HepG2 (cell line): ENCODE results near the gene MPI. TPM values are rescaled to one million over a fixed set of nuclear protein-coding genes. Genes with fewer than 3 reads are reported as not detected.

Experiments
- ARNTL ChIP-seq: sonication (generic); formaldehyde crosslinking; IDR thresholded peaks from 2 replicates; pipeline ENCODE4 v1.4.0; 2020; ENCODE audit warnings: mild to moderate bottlenecking, missing genetic modification reagents
- DR1 ChIP-seq: sonication (generic); formaldehyde crosslinking; IDR thresholded peaks from 2 replicates; pipeline ENCODE4 v1.8.0; 2021; ENCODE audit warnings: mild to moderate bottlenecking, missing genetic modification reagents, inconsistent platforms
- E2F1 ChIP-seq: sonication (generic); formaldehyde crosslinking; IDR thresholded peaks from 2 replicates; pipeline ENCODE4 v1.5.0; 2020; ENCODE audit warnings: missing genetic modification reagents
- IRF9 ChIP-seq: sonication (generic); formaldehyde crosslinking; IDR thresholded peaks from 2 replicates; pipeline ENCODE4 v1.8.0; 2022; ENCODE audit warnings: missing genetic modification reagents, mild to moderate bottlenecking, borderline replicate concordance
- MATR3 ChIP-seq: sonication (generic); formaldehyde crosslinking; IDR thresholded peaks from 2 replicates; pipeline ENCODE4 v1.4.0; 2020; ENCODE audit warnings: missing genetic modification reagents
- MLX ChIP-seq: IDR thresholded peaks from 2 replicates; pipeline ENCODE4 v1.6.1; 2016
- NCOA2 ChIP-seq: sonication (generic); formaldehyde crosslinking; IDR thresholded peaks from 2 replicates; pipeline ENCODE4 v1.8.0; 2022; ENCODE audit warnings: inconsistent platforms
- POGK ChIP-seq: sonication (generic); formaldehyde crosslinking; conservative IDR thresholded peaks from 2 replicates; pipeline ENCODE4 v1.8.0; 2022; ENCODE audit warnings: mild to moderate bottlenecking, moderate library complexity, missing genetic modification reagents
- PRDM4 ChIP-seq: sonication (generic); formaldehyde crosslinking; IDR thresholded peaks from 2 replicates; pipeline ENCODE4 v1.9.0; 2021; ENCODE audit warnings: missing genetic modification reagents, borderline replicate concordance
- SNAI1 ChIP-seq: sonication (generic); formaldehyde crosslinking; IDR thresholded peaks from 2 replicates; pipeline ENCODE4 v1.5.0; 2020; ENCODE audit warnings: mild to moderate bottlenecking, missing genetic modification reagents, borderline replicate concordance
- ZBTB25 ChIP-seq: IDR thresholded peaks from 2 replicates; pipeline ENCODE4 v1.6.1; 2018; ENCODE audit warnings: missing genetic modification reagents
- ZNF12 ChIP-seq: sonication (generic); formaldehyde crosslinking; IDR thresholded peaks from 2 replicates; pipeline ENCODE4 v1.5.0; 2020; ENCODE audit warnings: missing genetic modification reagents
- ZNF18 ChIP-seq: sonication (generic); formaldehyde crosslinking; IDR thresholded peaks from 2 replicates; pipeline ENCODE4 v1.8.0; 2022; ENCODE audit warnings: mild to moderate bottlenecking, missing genetic modification reagents; ENCODE audit not compliant: insufficient replicate concordance
- ZNF414 ChIP-seq: sonication (generic); formaldehyde crosslinking; IDR thresholded peaks from 2 replicates; pipeline ENCODE4 v1.5.0; 2020; ENCODE audit warnings: missing genetic modification reagents
- ZNF496 ChIP-seq: sonication (generic); formaldehyde crosslinking; IDR thresholded peaks from 2 replicates; pipeline ENCODE4 v1.8.1; 2023; ENCODE audit warnings: mild to moderate bottlenecking, moderate library complexity, missing genetic modification reagents; ENCODE audit not compliant: insufficient replicate concordance
- ZNF766 ChIP-seq: sonication (generic); formaldehyde crosslinking; IDR thresholded peaks from 2 replicates; pipeline ENCODE4 v1.5.0; 2020; ENCODE audit warnings: missing genetic modification reagents, borderline replicate concordance
- ZNF850 ChIP-seq: sonication (generic); formaldehyde crosslinking; conservative IDR thresholded peaks from 2 replicates; pipeline ENCODE4 v1.9.0; 2021; ENCODE audit warnings: mild to moderate bottlenecking, missing genetic modification reagents
- polyA plus RNA-seq, 8 experiments: library from polyadenylated mRNA; depleted of rRNA in 3 of 8; stranded (reverse) in 7 of 8; unstranded in 1 of 8; fragments of >200 nt; fragmentation: Illumina TruSeq in 4 of 8; extraction: Trizol in 4 of 8; gene quantifications; 2 replicates each; pipeline versions ENCODE4 v1.2.1 to v1.2.3, GENCODE V29; 2011 to 2016; ENCODE audit warnings: low read depth in 4 of 8, missing spikeins in 1 of 8, mixed read lengths in 1 of 8; ENCODE audit not compliant: insufficient read depth in 1 of 8
- total RNA-seq, 5 experiments: library from RNA; depleted of rRNA; stranded (reverse); fragments of >200 nt; fragmentation: Illumina TruSeq; extraction: Trizol; gene quantifications; 2 replicates each; pipeline ENCODE4 v1.2.3, GENCODE V29; 2016; ENCODE audit warnings: low read depth in 1 of 5

The MPI gene
- total and polyA plus RNA-seq, 2 of the 13 experiments (the other 11 are each of a cell fraction or from before 2014, with no cell fraction given), result 36.9 to 63.5 TPM

- no peak for TF ChIP-seq ZNF496
- TF ChIP-seq ZBTB25 (CRISPR knock-in tag), result peak; percentile 70
- TF ChIP-seq ZNF414 (CRISPR knock-in tag), result peak; percentile 98
- peak; percentile 73; the same call in 1 of the 2 replicates for TF ChIP-seq IRF9 (CRISPR knock-in tag)
- no peak for TF ChIP-seq MATR3
- TF ChIP-seq ZNF850 (CRISPR knock-in tag), result no peak
- TF ChIP-seq ZNF12, result no peak; the same call in 1 of the 2 replicates
- peak; percentile 93 for TF ChIP-seq POGK (CRISPR knock-in tag)
- no peak; the same call in none of the 2 replicates for TF ChIP-seq E2F1 (CRISPR knock-in tag)
- TF ChIP-seq DR1, result no peak; the same call in 1 of the 2 replicates
- TF ChIP-seq ZNF766 (CRISPR knock-in tag), result peak; percentile 55
- TF ChIP-seq ARNTL (CRISPR knock-in tag), result peak; percentile 78
- no peak; the same call in 1 of the 2 replicates for TF ChIP-seq NCOA2 (CRISPR knock-in tag)
- TF ChIP-seq SNAI1, result no peak
- TF ChIP-seq ZNF18 (CRISPR knock-in tag), result no peak
- no peak for TF ChIP-seq PRDM4 (CRISPR knock-in tag)
- 0 out of 2 replicates have a peak, but pooled peaks have one; percentile 8 for TF ChIP-seq MLX
These were observed 47.9 kb downstream of the MPI start, which contains the start of gene COX5A (continued) for GRCh38 chr15:74937590-74938371.
